HG03432 (cell line): ENCODE data around the gene DCANP1.

ENCODE experiments used
- ATAC-seq: cut with Tn5 transposase; IDR thresholded peaks from one replicate; pipeline ENCODE4 v1.9.1; 2021; ENCODE audit warnings: mild to moderate bottlenecking, moderate library complexity; ENCODE audit not compliant: unreplicated experiment

Gene DCANP1

GRCh38 chr5:135426102-135427082, 20.8 kb downstream of the DCANP1 start:
- no peak for ATAC-seq

DNA sequence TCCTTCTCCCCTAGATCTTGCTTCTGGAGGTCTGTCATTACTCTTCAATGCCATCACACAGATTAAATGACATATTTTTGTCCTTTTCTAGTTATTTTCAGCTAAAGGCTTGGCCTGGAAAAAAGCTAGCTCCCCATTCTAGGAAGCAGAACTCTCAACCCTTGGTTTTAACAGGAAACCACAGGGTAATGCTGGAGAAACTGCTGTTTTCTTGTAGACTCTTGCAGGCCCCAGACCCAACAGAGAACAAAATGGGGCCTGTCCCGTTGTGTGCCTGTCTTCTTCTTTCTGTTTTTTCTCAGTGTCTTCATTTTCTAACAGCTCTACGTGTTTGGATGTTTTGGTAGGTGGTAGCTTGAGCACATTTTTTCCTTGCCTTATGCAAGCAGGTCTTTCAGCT, 21.5 kb downstream of the DCANP1 start:
- ATAC-seq: no peak

DNA sequence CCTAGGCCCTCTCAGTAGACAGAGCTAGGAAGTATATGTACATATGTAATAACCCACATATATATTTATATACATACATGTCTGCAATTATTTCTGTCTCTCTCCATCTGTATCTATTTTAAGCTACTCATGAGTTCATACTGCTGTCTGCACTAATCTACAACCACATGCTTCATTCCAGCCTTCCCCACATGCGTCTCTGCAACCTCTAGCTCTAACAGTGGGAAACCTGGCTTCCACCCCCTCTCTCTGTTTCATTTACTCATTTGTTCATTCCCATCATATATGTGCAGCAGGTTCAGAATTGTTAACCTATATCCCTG, 23.3 kb downstream of the DCANP1 start:
- no peak for ATAC-seq

GRCh38 chr5:135423146-135423845, 23.9 kb downstream of the DCANP1 start:
- no peak for ATAC-seq

- no peak for ATAC-seq
Observed at GRCh38 chr5:135422419-135422818, 24.7 kb downstream of the DCANP1 start.

- ATAC-seq: no peak
Observed at GRCh38 chr5:135417083-135417482, 30.1 kb downstream of the DCANP1 start.

GRCh38 chr5:135405082-135405481, 42.1 kb downstream of the DCANP1 start:
- no peak for ATAC-seq

DNA sequence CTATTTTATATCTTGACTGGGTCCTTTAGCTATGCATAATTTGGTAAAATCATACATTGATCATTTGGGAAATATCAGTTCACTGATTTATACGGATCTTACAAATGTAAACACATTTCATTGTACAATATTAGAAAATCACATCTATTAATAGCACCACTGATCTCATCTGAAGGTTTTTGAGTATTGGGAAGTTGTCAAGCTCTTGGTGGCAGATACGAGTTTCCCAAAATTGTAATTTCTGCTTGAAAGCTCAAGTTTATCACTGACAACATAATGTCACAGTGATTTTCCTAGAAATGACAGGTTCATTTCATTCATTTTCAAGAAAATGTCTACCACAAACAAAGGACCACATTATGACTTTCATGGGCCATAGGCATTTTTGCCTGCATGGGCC, 45.1 kb downstream of the DCANP1 start:
- ATAC-seq: no peak

DNA sequence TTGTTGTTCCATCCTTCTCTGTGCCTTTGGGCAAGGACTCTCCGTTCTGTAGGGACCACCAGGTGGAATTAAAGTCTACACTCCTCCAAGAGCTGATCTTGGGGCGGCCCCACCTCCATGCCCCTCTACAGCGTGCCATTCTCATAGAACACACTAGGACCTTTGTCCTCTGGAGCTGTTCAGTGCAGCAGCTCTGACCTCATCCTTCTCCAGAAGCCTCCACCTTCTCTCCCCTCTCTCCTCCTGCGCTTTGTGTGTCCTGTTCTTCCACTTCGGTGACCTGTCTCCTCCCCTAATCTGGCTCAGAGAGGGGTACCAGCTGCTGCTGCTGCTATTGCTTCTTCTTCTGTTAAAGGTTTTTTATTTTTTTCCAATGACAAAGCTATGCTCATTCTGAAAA, 46.3 kb downstream of the DCANP1 start:
- ATAC-seq: no peak

- no peak for ATAC-seq
Observed at GRCh38 chr5:135399794-135400542, 47.2 kb downstream of the DCANP1 start.

DNA sequence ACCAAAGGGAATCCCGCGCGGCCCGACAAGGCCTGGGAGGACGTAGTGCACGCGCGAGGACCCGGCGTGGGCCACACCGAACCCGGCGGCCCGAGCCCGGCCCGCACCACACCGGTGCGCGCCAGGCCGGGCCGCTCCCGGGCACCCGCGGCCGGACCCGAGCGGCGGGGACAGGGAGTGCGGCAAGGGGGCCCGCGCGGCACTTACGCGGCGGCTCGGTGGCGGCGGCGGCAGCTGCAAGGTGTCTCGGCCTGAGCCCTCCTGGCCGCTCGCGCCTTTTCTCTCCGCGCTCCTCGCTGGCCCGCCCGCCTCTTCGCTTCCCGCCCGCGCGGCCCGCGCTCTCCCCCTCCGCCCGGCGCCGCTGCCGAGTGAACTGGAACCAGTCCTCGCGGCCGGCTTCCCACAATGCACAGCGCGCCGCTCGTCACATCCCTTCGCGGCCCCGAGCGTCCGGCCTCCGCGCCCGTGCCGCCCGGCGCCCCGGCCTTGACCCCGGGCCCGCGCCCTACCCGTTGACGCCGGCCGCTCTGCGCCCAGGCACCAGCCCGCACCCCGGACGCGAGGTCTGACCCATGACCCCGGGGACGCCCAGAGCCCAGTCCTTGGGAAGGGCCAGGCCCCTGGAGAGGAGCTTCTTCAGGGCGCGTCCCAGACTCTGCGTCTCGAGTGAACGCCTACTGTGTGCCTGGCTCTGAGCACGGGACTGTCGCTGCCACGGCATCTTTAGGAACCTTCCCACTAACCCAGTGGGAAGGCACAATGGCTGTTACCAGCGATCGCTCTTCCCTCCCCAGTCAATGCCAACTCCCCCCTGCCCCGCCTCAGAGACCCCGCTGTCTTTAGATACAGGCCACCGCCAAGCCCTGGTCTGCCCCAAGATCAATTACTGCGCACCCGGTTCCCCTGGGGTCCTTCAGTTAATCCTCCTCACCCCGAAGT, 48.0 kb downstream of the DCANP1 start, which contains the start of gene MACROH2A1:
TSS of gene MACROH2A1 (minus strand) at position 377 of the 939 bp plus-strand sequence. CDS start 10,138 bp downstream, outside the sequence.
- peak; percentile 91 for ATAC-seq

DNA sequence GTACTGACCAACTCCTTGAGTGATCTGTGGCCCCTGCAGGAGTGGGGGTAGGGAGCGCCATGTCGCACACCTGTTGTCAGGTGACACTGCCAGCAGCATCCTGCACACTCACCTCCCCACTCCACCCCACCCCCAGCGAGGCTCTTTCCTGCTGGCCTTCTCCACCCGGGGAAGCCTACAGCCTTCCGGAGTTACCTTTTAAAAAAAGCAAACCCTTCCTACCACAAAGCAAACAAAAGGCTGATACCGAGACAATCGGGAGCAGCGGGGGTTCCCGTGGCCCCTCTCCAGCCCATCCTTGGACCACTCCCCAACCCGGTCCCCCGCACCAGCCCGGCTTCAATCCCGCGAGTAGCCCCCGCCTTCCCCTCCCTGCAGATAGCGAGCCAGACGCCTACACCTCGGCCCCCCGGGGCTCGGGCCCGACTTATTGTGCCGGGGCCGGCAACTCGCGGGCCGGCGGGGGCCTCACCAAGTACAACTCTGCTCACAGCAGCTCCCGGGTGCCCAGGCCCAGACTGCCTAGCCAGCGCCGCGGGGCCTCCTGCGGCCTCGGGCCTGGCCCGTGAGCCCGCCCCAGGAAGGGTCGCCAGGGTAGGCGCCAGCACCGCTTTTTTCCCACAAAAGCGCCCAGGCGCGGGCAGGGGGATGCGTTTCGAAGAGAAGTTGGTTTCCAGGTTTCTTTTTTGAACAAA, 48.8 kb downstream of the DCANP1 start:
- ATAC-seq: peak; percentile 41

GRCh38 chr5:135397084-135397483, 50.1 kb downstream of the DCANP1 start:
- no peak for ATAC-seq

GRCh38 chr5:135396459-135397055, 50.6 kb downstream of the DCANP1 start:
- no peak for ATAC-seq

DNA sequence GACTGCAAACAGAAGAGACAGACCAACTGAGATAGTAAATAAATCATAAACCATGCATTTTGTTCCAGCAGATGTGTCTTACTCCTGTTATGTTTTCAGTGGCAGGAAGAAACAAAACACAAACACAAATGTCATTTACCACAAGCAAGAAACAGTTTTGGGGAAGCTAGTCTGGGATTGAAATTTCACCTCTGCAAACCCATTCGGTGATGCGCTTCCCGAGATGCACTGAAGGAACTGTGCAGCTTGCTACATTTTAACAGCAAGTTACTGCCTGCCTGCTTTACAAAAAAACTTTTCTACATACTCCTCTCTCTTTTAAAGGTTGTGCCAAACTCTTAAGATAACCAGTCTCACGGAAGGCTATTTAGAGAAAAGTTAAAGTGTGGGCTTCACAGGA, 51.3 kb downstream of the DCANP1 start:
- ATAC-seq: no peak

GRCh38 chr5:135395451-135395850, 51.7 kb downstream of the DCANP1 start:
- ATAC-seq: no peak
